GM18951 (cell line): Measurements from ENCODE around the gene CNGA1.

Experiments
- POLR2A ChIP-seq: IDR thresholded peaks from 4 replicates; pipeline ENCODE4 v1.6.1; 2011; ENCODE audit warnings: mild to moderate bottlenecking; ENCODE audit not compliant: insufficient read length, insufficient read depth; ENCODE audit errors: extremely low read depth
- in situ Hi-C: fragments of 300-500 bp; cut with MboI; formaldehyde crosslinking; loops from one replicate; pipeline ENCODE4 v1.12.0; 2022; ENCODE audit warnings: low sequenced_read_pairs, mixed read lengths, inconsistent platforms; ENCODE audit not compliant: unreplicated experiment

CNGA1 gene

GRCh38 chr4:48016141-48017107 is at the start of gene CNGA1, which contains the start of gene NIPAL1:
Gene CNGA1, minus strand, starts transcription at chr4:48016681. Its CDS starts 63,992 bp downstream, at chr4:47952689.
Gene NIPAL1, plus strand, starts transcription at chr4:48016772. Its CDS starts 68 bp downstream, at chr4:48016840.
- in situ Hi-C loops = no loop called here
- no peak for TF ChIP-seq POLR2A

GRCh38 chr4:48065587-48066052 is 49.1 kb upstream of the CNGA1 start:
- in situ Hi-C loops = no loop called here
- TF ChIP-seq POLR2A = no peak

- in situ Hi-C loops = no loop called here
- TF ChIP-seq POLR2A = no peak
Observed at GRCh38 chr4:48064349-48064748, 47.9 kb upstream of the CNGA1 start.

- TF ChIP-seq POLR2A = no peak
- in situ Hi-C loops = no loop called here
Observed at GRCh38 chr4:48058617-48059530, 42.4 kb upstream of the CNGA1 start.

- in situ Hi-C loops = no loop called here
- TF ChIP-seq POLR2A = no peak
Observed at GRCh38 chr4:48051078-48051477, 34.6 kb upstream of the CNGA1 start.

GRCh38 chr4:48049483-48049882 is 33.0 kb upstream of the CNGA1 start:
- in situ Hi-C loops = no loop called here

GRCh38 chr4:48047896-48048295 is 31.4 kb upstream of the CNGA1 start:
- in situ Hi-C loops = no loop called here
- no peak for TF ChIP-seq POLR2A

More at GRCh38 chr4:48049483-48049882, 33.0 kb upstream of the CNGA1 start:
- no peak for TF ChIP-seq POLR2A

GRCh38 chr4:48047421-48047844 is 31.0 kb upstream of the CNGA1 start:
- TF ChIP-seq POLR2A = no peak
- in situ Hi-C loops = no loop called here

GRCh38 chr4:48046059-48046458 is 29.6 kb upstream of the CNGA1 start:
- TF ChIP-seq POLR2A = no peak
- in situ Hi-C loops = no loop called here

GRCh38 chr4:48044298-48044697 is 27.8 kb upstream of the CNGA1 start:
- in situ Hi-C loops = no loop called here
- no peak for TF ChIP-seq POLR2A

- in situ Hi-C loops = no loop called here
Observed at GRCh38 chr4:48043504-48043903, 27.0 kb upstream of the CNGA1 start.

GRCh38 chr4:48042979-48043461 is 26.5 kb upstream of the CNGA1 start:
- in situ Hi-C loops = no loop called here

More at GRCh38 chr4:48043504-48043903, 27.0 kb upstream of the CNGA1 start:
- no peak for TF ChIP-seq POLR2A

More at GRCh38 chr4:48042979-48043461, 26.5 kb upstream of the CNGA1 start:
- TF ChIP-seq POLR2A = no peak
